Measurements from ENCODE around the gene MYLK4. TPM values are rescaled to one million over a fixed set of nuclear protein-coding genes. Genes with fewer than 3 reads are reported as not detected.

MYLK4 gene
- total and polyA plus RNA-seq, 2 of the 13 experiments (the other 11 are each of a cell fraction or from before 2014, with no cell fraction given), result 0.26 to 0.29 TPM

GRCh38 chr6:2753110-2753489 lies 2.4 kb upstream of the MYLK4 start (continued):
- TF ChIP-seq ZBTB26 (CRISPR knock-in tag; IDR thresholded peaks at IDR 0.05; ENCODE audit: borderline replicate concordance) (0 out of 2 replicates have a peak, but pooled peaks have one; percentile 25), FOXJ3 (CRISPR knock-in tag; IDR thresholded peaks at IDR 0.05; ENCODE audit: borderline replicate concordance) (0 out of 2 replicates have a peak, but pooled peaks have one; percentile 20), HMG20A (CRISPR knock-in tag; IDR thresholded peaks at IDR 0.05; ENCODE audit: borderline replicate concordance) (peak; percentile 11; the same call in 1 of the 2 replicates), ZNF30 (CRISPR knock-in tag; IDR thresholded peaks at IDR 0.05) (no peak), ZNF781 (CRISPR knock-in tag; IDR thresholded peaks at IDR 0.05; ENCODE audit: borderline replicate concordance, not compliant biosample characterization) (no peak), ZFP82 (CRISPR knock-in tag; IDR thresholded peaks at IDR 0.05; ENCODE audit: borderline replicate concordance) (peak; percentile 69; the same call in 1 of the 2 replicates), FOXP4 (CRISPR knock-in tag; IDR thresholded peaks at IDR 0.05) (no peak), ZMYM4 (CRISPR knock-in tag; IDR thresholded peaks at IDR 0.05) (no peak), IRX3 (CRISPR knock-in tag; IDR thresholded peaks at IDR 0.05; ENCODE audit: borderline replicate concordance, low read depth) (no peak), SOX5 (CRISPR knock-in tag; IDR thresholded peaks at IDR 0.05; ENCODE audit: borderline replicate concordance) (peak; percentile 22; the same call in 1 of the 2 replicates), FOXP1 (IDR thresholded peaks at IDR 0.05) (no peak), FOXP1 (CRISPR knock-in tag; IDR thresholded peaks at IDR 0.05) (no peak), ZNF414 (CRISPR knock-in tag; IDR thresholded peaks at IDR 0.05) (no peak), LCORL (IDR thresholded peaks at IDR 0.05) (no peak), LCORL (CRISPR knock-in tag; IDR thresholded peaks at IDR 0.05) (0 out of 2 replicates have a peak, but pooled peaks have one; percentile 24), ZSCAN22 (CRISPR knock-in tag; IDR thresholded peaks at IDR 0.05) (no peak), ZNF652 (CRISPR knock-in tag; IDR thresholded peaks at IDR 0.05; ENCODE audit: borderline replicate concordance, low read depth) (no peak), ARID3A (IDR thresholded peaks at IDR 0.05; ENCODE audit: low read depth, low read length) (no peak), THAP8 (CRISPR knock-in tag; IDR thresholded peaks at IDR 0.05; ENCODE audit: borderline replicate concordance) (no peak), ARID5B (CRISPR knock-in tag; IDR thresholded peaks at IDR 0.05) (peak; percentile 23)

Data from HepG2 (cell line).